Activated CD4-positive, alpha-beta T cell treated with anti-CD3 and anti-CD28 coated beads for 48 hours (primary cell): ENCODE measurements around the gene NPIPB8.
A peak's percentile ranks its signal among the peaks of the same experiment; 100 is the strongest.
"Not testable (repeated sequence)": the region's sequence is repeated elsewhere in the genome, so short reads cannot be mapped to it uniquely, and the experiment has no call there.

Source experiments
- DNase-seq: peaks from one replicate; pipeline ENCODE4 v3.0.0-alpha.2; 2020

NPIPB8 gene

GRCh38 chr16:28607116-28607623, 30.7 kb upstream of the NPIPB8 start:
- DNase-seq = no peak

DNA sequence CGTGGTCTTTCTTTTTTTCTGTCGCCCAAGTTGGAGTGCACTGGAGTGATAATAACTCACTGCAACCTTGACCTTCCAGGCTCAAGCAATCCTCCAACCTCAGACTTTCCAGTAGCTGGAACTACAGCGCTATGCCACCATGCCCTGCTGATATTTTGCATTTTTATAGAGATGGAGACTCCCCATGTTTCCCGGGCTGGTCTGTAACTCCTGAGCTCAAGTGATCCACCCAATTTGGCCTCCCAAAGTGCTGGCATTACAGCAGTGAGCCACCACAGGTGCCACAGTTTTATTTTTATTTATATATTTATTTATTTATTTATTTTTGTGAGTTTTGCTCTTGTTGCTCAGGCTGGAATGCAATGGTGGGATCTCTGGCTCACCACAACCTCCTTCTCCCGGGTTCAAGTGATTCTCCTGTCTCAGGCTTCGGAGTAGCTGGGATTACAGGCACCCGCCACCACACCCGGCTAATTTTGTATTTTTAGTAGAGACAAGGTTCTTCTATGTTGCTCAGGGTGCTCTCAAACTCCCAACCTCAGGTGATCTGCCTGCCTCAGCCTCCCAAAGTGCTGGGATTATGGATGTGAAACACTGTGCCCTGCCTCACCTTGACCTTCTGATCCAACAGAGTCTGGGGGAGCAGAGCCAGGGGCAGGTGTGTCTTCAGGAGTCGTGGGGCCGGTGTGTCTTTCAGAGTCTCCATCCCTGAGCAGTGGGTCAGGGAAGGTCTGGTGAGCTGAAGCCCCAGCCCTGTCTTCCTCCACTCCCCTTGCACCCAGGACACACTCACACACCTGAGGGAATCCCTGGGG, 30.0 kb upstream of the NPIPB8 start:
- DNase-seq = not testable (repeated sequence)

- DNase-seq = not testable (repeated sequence)
Observed at GRCh38 chr16:28608496-28608808, 29.4 kb upstream of the NPIPB8 start.

GRCh38 chr16:28608867-28609596, 28.8 kb upstream of the NPIPB8 start:
- not testable (repeated sequence) for DNase-seq

GRCh38 chr16:28609631-28610594, 28.0 kb upstream of the NPIPB8 start, which contains the start of gene SULT1A1:
Gene SULT1A1, minus strand, starts transcription at chr16:28610044. Its CDS starts 1,189 bp downstream, at chr16:28608855.
- DNase-seq = no peak

GRCh38 chr16:28610595-28611191, 27.2 kb upstream of the NPIPB8 start:
- no peak for DNase-seq

- DNase-seq = not testable (repeated sequence)
Observed at GRCh38 chr16:28612359-28613280, 25.2 kb upstream of the NPIPB8 start.

- not testable (repeated sequence) for DNase-seq
Observed at GRCh38 chr16:28613912-28614311, 24.0 kb upstream of the NPIPB8 start.

DNA sequence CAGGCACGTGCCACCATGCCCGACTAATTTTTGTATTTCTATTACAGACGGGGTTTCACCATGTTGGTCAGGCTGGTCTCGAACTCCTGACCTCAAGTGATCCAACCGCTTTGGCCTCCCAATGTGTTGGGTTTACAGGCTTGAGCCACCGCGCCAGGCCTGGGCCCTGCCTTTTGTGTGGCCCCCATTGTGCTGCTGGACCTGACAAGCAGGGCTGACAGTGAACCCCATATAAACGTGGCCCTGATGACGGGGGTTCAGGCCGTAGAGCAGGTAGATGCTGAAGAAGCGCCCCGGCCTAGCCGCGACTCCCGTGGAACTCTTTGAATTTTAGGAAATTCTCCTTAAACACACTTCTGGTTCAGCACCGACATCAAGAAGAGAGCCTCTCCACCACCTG, 23.3 kb upstream of the NPIPB8 start:
- DNase-seq = not testable (repeated sequence)

DNA sequence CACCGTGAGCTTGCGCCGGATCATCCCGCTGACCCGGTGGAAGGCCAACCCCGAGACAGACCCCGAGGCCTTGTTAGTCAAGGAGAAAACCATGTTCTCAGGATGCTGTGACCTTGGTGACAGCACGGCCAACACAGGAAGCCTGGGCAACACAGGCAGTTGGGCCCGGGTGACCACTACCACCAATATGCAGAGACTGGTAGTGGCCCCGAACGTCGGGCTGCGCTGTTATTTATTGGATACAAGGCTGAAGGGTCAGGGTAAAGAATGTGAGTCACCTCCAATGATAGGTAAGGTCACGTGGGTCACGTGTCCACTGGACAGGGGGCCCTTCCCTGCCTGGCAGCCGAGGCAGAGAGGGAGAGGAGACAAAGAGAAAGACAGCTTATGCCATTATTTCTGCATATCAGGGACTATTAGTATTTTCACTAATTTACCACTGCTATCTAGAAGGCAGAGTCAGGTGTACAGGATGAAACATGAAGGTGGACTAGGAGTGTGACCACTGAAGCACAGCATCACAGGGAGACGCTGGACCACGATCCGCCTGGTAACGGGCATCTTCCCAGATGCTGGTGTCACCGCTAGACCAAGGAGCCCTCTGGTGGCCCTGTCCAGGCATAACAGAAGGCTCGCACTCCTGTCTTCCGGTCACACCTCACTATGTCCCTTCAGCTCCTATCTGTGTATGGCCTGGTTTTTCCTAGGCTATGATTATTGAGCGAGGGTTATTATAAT, 22.2 kb upstream of the NPIPB8 start:
- peak; percentile 43 for DNase-seq

GRCh38 chr16:28616224-28616577, 21.7 kb upstream of the NPIPB8 start:
- DNase-seq = not testable (repeated sequence)

DNA sequence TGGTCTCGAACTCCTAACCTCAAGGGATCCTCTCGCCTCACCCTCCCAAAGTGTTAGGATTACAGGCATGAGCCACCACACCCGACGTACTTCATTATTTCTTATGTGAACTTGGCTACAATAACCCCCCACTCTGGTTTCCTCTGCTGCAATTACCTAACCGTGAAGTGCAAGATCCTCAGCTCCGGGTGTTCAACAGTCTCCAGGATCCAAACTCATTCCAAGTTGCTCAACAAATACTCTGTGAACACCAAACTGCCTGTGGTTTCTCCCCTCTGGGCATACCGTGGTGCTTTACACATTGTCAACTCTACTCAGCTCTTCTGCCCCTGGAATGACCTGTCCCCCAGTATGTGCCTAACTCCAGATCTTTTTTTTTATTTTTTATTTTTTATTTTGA, 21.2 kb upstream of the NPIPB8 start:
- DNase-seq = no peak

DNA sequence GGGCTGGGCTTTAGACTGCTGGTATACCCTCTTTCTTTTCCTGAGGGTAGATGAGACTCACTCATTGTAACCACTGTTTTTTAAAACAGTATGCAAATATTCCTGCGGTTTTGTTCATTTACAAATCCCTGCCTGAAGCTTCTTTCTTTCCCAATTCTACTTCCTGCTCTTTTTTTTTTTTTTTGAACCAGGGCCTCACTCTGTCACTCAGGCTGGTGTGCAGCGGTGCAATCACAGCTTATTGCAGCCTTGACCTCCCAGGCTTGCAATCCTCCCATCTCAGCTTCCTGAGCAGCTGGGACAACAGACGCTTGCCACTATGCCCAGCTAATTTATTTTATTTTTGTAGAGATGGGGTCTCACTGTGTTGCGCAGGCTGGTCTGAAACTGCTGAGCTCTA, 20.0 kb upstream of the NPIPB8 start:
- no peak for DNase-seq

DNA sequence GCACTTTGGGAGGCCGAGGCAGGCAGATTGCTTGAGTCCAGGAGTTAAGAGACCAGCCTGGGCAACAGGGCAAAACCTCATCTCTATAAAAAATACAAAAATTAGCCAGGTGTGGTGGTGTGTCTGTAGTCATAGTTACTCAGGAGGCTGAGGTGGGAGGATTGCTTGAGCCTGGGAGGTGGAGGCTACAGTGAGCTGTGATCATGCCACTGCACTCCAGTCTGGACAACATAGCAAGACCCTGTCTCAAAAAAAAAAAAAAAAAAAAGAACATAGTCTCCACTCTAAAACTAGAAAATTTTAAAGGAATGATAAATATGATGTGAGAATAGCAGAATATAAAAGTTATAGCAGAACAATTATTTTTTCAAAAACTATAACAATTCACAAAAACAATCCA, 17.5 kb upstream of the NPIPB8 start:
- DNase-seq = not testable (repeated sequence)

- DNase-seq = no peak
Observed at GRCh38 chr16:28621481-28622155, 16.2 kb upstream of the NPIPB8 start.

GRCh38 chr16:28622532-28623171, 15.2 kb upstream of the NPIPB8 start:
- DNase-seq = not testable (repeated sequence)

DNA sequence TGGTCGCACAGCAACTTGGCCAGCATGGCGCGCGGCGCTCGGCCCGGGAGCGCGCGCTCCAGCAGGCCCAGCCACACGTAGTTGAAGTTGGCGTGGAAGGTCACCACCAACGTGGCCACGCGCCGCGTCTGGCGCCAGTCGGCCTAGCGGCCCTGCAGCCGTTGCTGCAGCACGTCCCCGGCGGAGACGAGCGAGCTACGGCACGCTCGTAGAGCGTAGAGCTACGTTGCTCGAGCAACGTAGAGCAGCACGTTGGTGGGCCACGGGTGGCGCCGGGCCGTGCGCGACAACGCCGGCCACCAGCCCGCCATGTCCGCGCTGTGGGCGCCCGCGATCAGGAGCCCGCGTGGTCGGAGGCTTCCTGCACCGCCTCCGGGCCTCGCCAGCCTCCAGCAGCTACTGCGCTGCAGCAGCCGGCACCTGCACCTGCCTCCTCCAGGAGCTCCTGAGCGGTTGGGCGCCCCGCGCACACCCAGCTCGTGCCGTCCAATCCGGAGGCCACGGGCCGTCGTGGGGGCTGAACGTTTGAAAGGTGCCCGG, 14.6 kb upstream of the NPIPB8 start:
- DNase-seq = peak; percentile 80

- DNase-seq = not testable (repeated sequence)
Observed at GRCh38 chr16:28630905-28631304, 7.0 kb upstream of the NPIPB8 start.
